Measurements from ENCODE around the gene CHST11. TPM values are rescaled to one million over a fixed set of nuclear protein-coding genes. Genes with fewer than 3 reads are reported as not detected.

Gene CHST11
- total and polyA plus RNA-seq, 10 of the 15 experiments (the other 5 are each of a cell fraction or from before 2014, with no cell fraction given): 1.9 to 38.1 (median 17.2) TPM

- CTCF ChIA-PET: interaction anchor here (1.3 kb wide), 2 partner anchors 10 to 20 kb away, joined by 3 to 5 read pairs; no protein-coding TSS in a partner anchor
- in situ Hi-C loops (cut with MboI): no loop called here
- POLR2A ChIA-PET: interaction anchor here (0.6 to 1.3 kb wide), 3 partner anchors 9 to 169 kb away, joined by 4 to 5 read pairs (median 4); no protein-coding TSS in a partner anchor
- TF ChIP-seq PAX8 (IDR thresholded peaks at IDR 0.05) (no peak), YY1 (IDR thresholded peaks at IDR 0.05; ENCODE audit: low read depth, low read length) (no peak), CBX3 (IDR thresholded peaks at IDR 0.05; ENCODE audit: borderline replicate concordance, low read depth) (no peak), ZBTB40 (IDR thresholded peaks at IDR 0.05; ENCODE audit: borderline replicate concordance) (no peak), SREBF2 (IDR thresholded peaks at IDR 0.05; ENCODE audit: low read length) (no peak), E2F4 (IDR thresholded peaks at IDR 0.05; ENCODE audit: low read depth, low read length) (no peak), NFYB (IDR thresholded peaks at IDR 0.05; ENCODE audit: insufficient read depth, low read depth, low read length) (no peak), PML (IDR thresholded peaks at IDR 0.05; ENCODE audit: low read length) (no peak), IRF3 (IDR thresholded peaks at IDR 0.05) (no peak), RELB (IDR thresholded peaks at IDR 0.05; ENCODE audit: low read depth) (no peak), STAT1 (conservative IDR thresholded peaks at IDR 0.05) (no peak), USF1 (IDR thresholded peaks at IDR 0.05; ENCODE audit: borderline replicate concordance, extremely low read length, insufficient read depth, low read depth, low read length) (no peak), IKZF2 (IDR thresholded peaks at IDR 0.05) (no peak)
Measured at GRCh38 chr12:104673696-104674482, 217.1 kb downstream of the CHST11 start.

More at GRCh38 chr12:104673696-104674482, 217.1 kb downstream of the CHST11 start:
- H2AFZ ChIP-seq (ENCODE audit: control insufficient read depth, low read depth, low read length): no peak overlapping the region
- WGBS (ENCODE audit: insufficient coverage, insufficient replicate concordance, low lambda C conversion rate, missing lambda C conversion rate): 89% methylated on average over 15 of the region's 15 CpGs
- H3K9ac ChIP-seq (ENCODE audit: control insufficient read depth, insufficient read depth, low read length): no peak overlapping the region
- peaks cover 31% of the 10 kb centered on the region for H3K79me2 ChIP-seq (ENCODE audit: control insufficient read depth, insufficient read depth, low read length)
- H3K36me3 ChIP-seq (ENCODE audit: control insufficient read depth in 2 of 2, insufficient read depth in 2 of 2, low read length in 1 of 2): no peaks in the 10 kb centered on the region; a peak in 1 of 4 replicates
- no peak overlapping the region for H3K4me2 ChIP-seq (ENCODE audit: control insufficient read depth, insufficient read depth)
- FAIRE-seq: no peak
- peaks cover 50% of the 10 kb centered on the region for H3K4me1 ChIP-seq (ENCODE audit: control insufficient read depth, insufficient read depth, low read length)
- no TSS peak for BruUV-seq (replicated peaks)
- no peaks in the 10 kb centered on the region for H4K20me1 ChIP-seq (ENCODE audit: control insufficient read depth, insufficient read depth)
- no peaks in the 10 kb centered on the region for H3K27me3 ChIP-seq (replicated peaks in 1 of 2; ENCODE audit: control insufficient read depth in 2 of 2, insufficient read depth in 2 of 2, low read length in 1 of 2)
- no peak for ATAC-seq
- no peaks in the 10 kb centered on the region; the same call in 2 of the 3 replicates for H3K9me3 ChIP-seq (replicated peaks; ENCODE audit: control insufficient read depth, insufficient read depth, low read length)
- ChIA-PET RAD21 (ENCODE audit: unreplicated experiment) (interaction anchor here (1.0 to 1.6 kb wide), 4 partner anchors 14 to 292 kb away, joined by 3 to 5 read pairs (median 4); no protein-coding TSS in a partner anchor), SMC1A (ENCODE audit: uncharacterized antibody, unreplicated experiment) (interaction anchor here (0.8 to 6.0 kb wide), 10 partner anchors 9 to 382 kb away, joined by 3 to 43 read pairs (median 3); no protein-coding TSS in a partner anchor)
- no peak for DNase-seq (ENCODE audit: low read depth, low spot score)
- H3K4me3 ChIP-seq: no peak overlapping the region
- intact Hi-C loops (cut with micrococcal nuclease; ENCODE audit: unreplicated experiment): loop anchor here (5.0 kb wide), 2 partner anchors 92 to 217 kb away; partner anchors contain the start of gene CHST11
- no peak overlapping the region; the same call in 1 of the 2 replicates for H3K27ac ChIP-seq (ENCODE audit: control insufficient read depth, insufficient read depth)
